ENCODE measurements around the gene CELF1.

GRCh38 chr11:47573321-47573720 lies 20.4 kb upstream of the CELF1 start:
- TF ChIP-seq CTCF (conservative IDR thresholded peaks at IDR 0.05 in 1 of 2, IDR thresholded peaks at IDR 0.05 in 1 of 2; ENCODE audit: extremely low read depth in 1 of 2, insufficient read depth in 1 of 2, low read depth in 1 of 2, low read length in 2 of 2) (no peak), EZH2 (IDR thresholded peaks at IDR 0.05; ENCODE audit: borderline replicate concordance, low read length) (no peak)

All from mammary epithelial cell (primary cell).